Measurements from ENCODE around the gene NR2C1.

GRCh38 chr12:95102916-95103671 is 29.7 kb upstream of the NR2C1 start:
- no peak for TF ChIP-seq CTCF (IDR thresholded peaks at IDR 0.05; ENCODE audit: low read depth, low read length)
- peak; percentile 93; the same call in 1 of the 2 replicates for TF ChIP-seq EZH2phosphoT487 (IDR thresholded peaks at IDR 0.05; ENCODE audit: low read depth)
